Measurements from ENCODE around the gene TUB. TPM values are rescaled to one million over a fixed set of nuclear protein-coding genes. Genes with fewer than 3 reads are reported as not detected.

TUB gene
- polyA plus RNA-seq, 4 donors, result 0.54 to 8.8 (median 3.5) TPM; not detected in 1

DNA sequence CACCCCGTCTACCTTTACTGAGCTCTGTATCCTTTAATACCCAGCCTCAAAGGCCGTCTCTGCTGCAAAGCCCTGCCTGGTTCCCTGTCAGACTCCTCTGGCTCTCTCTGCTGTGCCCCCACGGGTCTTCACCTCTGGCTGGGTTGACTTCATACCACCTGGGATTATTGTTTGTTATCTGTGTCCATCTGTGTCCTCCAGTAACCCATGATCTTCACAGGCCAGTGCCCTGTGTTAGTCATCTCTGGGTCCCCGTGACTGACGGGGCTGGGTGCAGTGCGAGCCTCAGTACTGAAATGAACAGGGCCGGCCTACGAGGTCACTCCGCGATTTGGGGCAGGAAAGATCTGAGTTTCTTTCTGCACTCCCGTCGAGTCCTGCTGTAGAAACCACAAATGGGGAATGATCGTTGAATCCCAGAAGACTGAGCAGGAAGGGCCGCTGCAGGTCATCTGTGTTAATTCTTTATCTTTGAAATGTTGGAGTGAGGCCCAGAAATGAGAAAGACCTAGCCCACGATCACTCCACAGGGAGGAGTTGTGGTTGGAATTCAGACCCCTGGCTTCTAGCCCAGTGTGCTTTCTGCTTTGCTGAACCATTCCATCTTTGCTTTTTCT, 12.3 kb upstream of the TUB start:
- Histone ChIP-seq H3K4me1 (ENCODE audit: control insufficient read depth in 3 of 3, insufficient read depth in 2 of 3, low read depth in 1 of 3, low read length in 2 of 3) (peaks cover 2 to 7% (median 3%) of the 10 kb centered on the region in 3 donors), H3K36me3 (ENCODE audit: control insufficient read depth in 3 of 3, insufficient read depth in 2 of 3, low read depth in 1 of 3, low read length in 3 of 3) (no peaks in the 10 kb centered on the region), H3K27me3 (ENCODE audit: control insufficient read depth in 3 of 3, insufficient read depth in 3 of 3, low read length in 3 of 3) (peaks cover 0 to 11% (median 0%) of the 10 kb centered on the region in 3 donors), H3K27ac (ENCODE audit: low read depth in 1 of 3, low read length in 2 of 3) (peak overlapping the region; percentile 9 to 17 (median 15)), H3K9me3 (ENCODE audit: control insufficient read depth in 2 of 2, insufficient read depth in 1 of 2, low read depth in 1 of 2, low read length in 1 of 2) (no peaks in the 10 kb centered on the region), H3K4me3 (ENCODE audit: low read depth in 1 of 3, low read length in 3 of 3) (no peak overlapping the region)
- FAIRE-seq, result no peak
- WGBS, 3 donors, result 11 to 23% (median 21%) methylated on average over 15 of the region's 15 CpGs
- DNase-seq, result peak; percentile 50 to 66

DNA sequence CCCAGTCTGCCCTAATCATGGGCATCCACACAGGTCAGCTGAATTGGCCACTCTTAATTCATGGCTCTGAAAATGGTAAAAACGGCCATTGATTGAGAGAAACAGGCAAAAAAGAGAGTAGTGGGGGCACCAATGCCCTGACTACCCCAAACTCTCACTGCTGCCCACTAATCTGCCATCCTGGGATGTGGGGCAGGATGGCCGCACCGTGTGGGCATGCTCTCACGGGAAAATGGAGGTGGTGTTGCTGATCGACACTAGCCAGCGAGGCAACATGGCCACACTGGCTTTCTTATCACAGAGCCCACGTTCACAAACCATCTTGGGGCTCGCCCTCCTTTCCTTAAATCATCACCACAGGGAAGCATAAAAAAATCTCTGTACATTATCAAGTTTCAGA, 11.2 kb upstream of the TUB start:
- Histone ChIP-seq H3K27ac (ENCODE audit: low read depth in 1 of 3, low read length in 2 of 3) (no peak overlapping the region), H3K9me3 (ENCODE audit: control insufficient read depth in 2 of 2, insufficient read depth in 1 of 2, low read depth in 1 of 2, low read length in 1 of 2) (no peaks in the 10 kb centered on the region), H3K36me3 (ENCODE audit: control insufficient read depth in 3 of 3, insufficient read depth in 2 of 3, low read depth in 1 of 3, low read length in 3 of 3) (no peaks in the 10 kb centered on the region), H3K4me1 (ENCODE audit: control insufficient read depth in 3 of 3, insufficient read depth in 2 of 3, low read depth in 1 of 3, low read length in 2 of 3) (peaks cover 2 to 7% (median 3%) of the 10 kb centered on the region in 3 donors), H3K27me3 (ENCODE audit: control insufficient read depth in 3 of 3, insufficient read depth in 3 of 3, low read length in 3 of 3) (peaks cover 0 to 11% (median 0%) of the 10 kb centered on the region in 3 donors), H3K4me3 (ENCODE audit: low read depth in 1 of 3, low read length in 3 of 3) (no peak overlapping the region)
- WGBS, 3 donors, result 74 to 83% (median 81%) methylated on average over 8 of the region's 8 CpGs
- no peak for DNase-seq
- FAIRE-seq, result no peak

DNA sequence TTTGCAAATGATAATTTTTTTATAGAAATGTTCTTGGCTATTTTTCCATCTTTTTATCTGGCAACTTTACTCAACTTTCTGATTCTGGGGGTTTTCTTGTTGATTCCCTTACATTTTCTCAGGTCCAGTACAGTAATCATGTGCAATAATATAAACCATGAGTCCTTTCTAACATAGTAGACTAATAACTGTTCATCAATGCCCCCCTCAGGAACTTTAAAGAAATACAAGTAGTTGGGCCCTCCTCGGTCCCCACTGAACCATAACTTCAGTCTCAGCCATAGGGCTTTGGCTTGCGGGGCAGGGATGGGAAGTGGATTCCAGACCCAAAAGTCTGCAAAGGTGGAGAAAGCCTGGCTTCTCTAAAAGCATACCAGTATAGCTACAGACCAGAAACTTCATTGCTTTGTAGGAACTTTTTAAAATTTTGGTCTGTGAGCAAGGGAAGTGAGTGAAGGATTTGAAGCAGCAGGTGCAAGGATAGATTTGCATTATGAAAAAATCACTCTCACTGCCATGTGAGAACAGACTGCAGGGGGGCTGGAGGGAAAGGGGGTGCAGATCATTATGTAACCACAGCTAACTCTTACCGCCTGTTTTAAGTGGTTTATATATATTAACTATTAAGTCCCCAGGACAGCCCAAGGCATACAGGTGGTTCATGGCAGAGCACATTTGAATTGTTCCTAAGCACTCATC, 10.4 kb upstream of the TUB start:
- Histone ChIP-seq H3K4me1 (ENCODE audit: control insufficient read depth in 3 of 3, insufficient read depth in 2 of 3, low read depth in 1 of 3, low read length in 2 of 3) (peaks cover 2 to 7% (median 3%) of the 10 kb centered on the region in 3 donors), H3K9me3 (ENCODE audit: control insufficient read depth in 2 of 2, insufficient read depth in 1 of 2, low read depth in 1 of 2, low read length in 1 of 2) (no peaks in the 10 kb centered on the region), H3K27ac (ENCODE audit: low read depth in 1 of 3, low read length in 2 of 3) (no peak overlapping the region), H3K4me3 (ENCODE audit: low read depth in 1 of 3, low read length in 3 of 3) (no peak overlapping the region), H3K36me3 (ENCODE audit: control insufficient read depth in 3 of 3, insufficient read depth in 2 of 3, low read depth in 1 of 3, low read length in 3 of 3) (no peaks in the 10 kb centered on the region), H3K27me3 (ENCODE audit: control insufficient read depth in 3 of 3, insufficient read depth in 3 of 3, low read length in 3 of 3) (peaks cover 0 to 11% (median 0%) of the 10 kb centered on the region in 3 donors)
- FAIRE-seq, result no peak
- DNase-seq, result peak in 1 of 2 donors; percentile 19
- 38 to 53% (median 47%) methylated on average over 3 of the region's 3 CpGs for WGBS, 3 donors

DNA sequence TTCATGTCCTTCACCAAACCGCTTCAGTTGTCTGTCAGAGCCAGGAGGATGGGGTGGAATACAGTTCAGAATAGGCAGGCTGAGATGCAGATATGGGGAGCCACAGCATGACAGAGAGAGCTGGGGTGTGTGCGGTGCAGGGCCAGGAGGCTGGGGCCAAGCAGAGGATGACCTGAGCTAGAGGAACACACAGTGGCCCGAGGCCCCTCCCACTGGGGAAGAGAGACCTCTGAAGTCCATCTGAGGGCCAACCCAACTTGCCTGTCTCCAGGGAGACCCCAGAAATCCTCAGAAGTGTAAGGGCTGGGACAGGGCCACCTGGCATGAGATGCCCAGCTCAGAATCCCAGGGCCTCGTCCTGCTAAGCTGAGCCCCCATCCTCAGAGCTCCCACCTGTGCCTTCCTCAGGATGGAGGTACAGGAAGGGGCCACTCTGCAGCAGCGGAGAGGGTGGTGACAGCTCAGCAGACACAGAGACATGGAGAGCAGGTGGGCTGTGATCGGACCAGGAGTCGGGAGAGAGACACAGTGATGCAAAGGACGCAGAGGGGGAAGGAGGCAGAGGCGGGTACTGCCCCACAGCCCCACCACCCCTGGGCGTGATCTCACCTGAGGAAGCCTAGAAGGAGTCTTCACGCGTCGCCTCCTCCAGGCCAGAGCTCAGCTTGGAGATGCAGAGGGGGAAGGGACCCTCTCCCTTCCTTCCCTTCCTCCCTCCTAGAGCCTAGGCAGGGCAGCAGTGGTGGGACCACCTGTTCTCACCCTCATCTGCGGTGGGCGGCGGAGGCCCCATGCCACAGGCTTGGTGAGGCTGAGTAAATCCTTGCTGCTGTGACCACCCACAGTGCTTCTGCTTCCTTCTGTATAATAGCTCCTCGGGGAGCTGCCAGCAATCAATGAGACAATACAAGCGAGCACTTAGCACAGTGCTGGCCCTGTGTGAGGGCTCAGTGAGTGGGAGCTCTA, 9.1 kb upstream of the TUB start:
- DNase-seq, result no peak

DNA sequence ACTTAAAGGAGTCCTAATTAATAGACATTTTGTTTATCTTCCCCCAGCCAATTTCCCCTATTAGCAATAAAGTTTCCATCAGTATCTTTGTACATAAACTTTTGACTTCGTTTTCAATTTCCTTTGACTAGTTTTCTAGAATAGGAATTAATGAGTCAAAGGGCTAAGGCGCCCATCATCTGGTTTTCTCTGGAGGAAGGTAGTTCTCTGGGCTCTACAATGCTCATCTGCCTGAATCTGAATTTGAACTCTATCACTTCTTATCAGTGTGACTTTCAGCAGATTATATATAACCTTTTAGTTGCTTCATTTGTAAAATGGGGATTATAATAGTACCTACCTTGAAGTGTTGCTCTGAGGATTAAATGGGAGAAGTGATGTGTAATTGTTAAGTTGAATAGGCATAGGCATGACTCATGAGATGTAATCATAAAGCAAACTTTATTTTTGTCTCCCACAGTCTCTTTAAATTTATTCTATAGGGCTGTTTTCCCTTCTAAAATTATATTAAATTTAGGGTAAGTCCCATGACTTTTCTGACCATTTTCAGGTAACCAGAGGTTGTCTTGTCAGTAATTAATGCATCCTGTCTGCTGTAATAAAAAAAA, 5.8 kb upstream of the TUB start:
- Histone ChIP-seq H3K27ac (ENCODE audit: low read depth in 1 of 3, low read length in 2 of 3) (no peak overlapping the region), H3K4me3 (ENCODE audit: low read depth in 1 of 3, low read length in 3 of 3) (no peak overlapping the region), H3K9me3 (ENCODE audit: control insufficient read depth in 2 of 2, insufficient read depth in 1 of 2, low read depth in 1 of 2, low read length in 1 of 2) (no peaks in the 10 kb centered on the region), H3K27me3 (ENCODE audit: control insufficient read depth in 3 of 3, insufficient read depth in 3 of 3, low read length in 3 of 3) (peaks cover 2 to 20% (median 5%) of the 10 kb centered on the region in 3 donors), H3K36me3 (ENCODE audit: control insufficient read depth in 3 of 3, insufficient read depth in 2 of 3, low read depth in 1 of 3, low read length in 3 of 3) (no peaks in the 10 kb centered on the region), H3K4me1 (ENCODE audit: control insufficient read depth in 3 of 3, insufficient read depth in 2 of 3, low read depth in 1 of 3, low read length in 2 of 3) (peaks cover 0 to under 1% (median 0%) of the 10 kb centered on the region in 3 donors)
- FAIRE-seq (no peak), DNase-seq (no peak)
- WGBS, 3 donors, result 46 to 63% (median 53%) methylated on average over 2 of the region's 2 CpGs

More for the DNA sequence above, 9.1 kb upstream of the TUB start:
- Histone ChIP-seq H3K36me3 (ENCODE audit: control insufficient read depth in 3 of 3, insufficient read depth in 2 of 3, low read depth in 1 of 3, low read length in 3 of 3) (no peaks in the 10 kb centered on the region), H3K4me1 (ENCODE audit: control insufficient read depth in 3 of 3, insufficient read depth in 2 of 3, low read depth in 1 of 3, low read length in 2 of 3) (peaks cover 2 to 7% (median 3%) of the 10 kb centered on the region in 3 donors), H3K27ac (ENCODE audit: low read depth in 1 of 3, low read length in 2 of 3) (no peak overlapping the region), H3K27me3 (ENCODE audit: control insufficient read depth in 3 of 3, insufficient read depth in 3 of 3, low read length in 3 of 3) (peaks cover 0 to 11% (median 0%) of the 10 kb centered on the region in 3 donors), H3K9me3 (ENCODE audit: control insufficient read depth in 2 of 2, insufficient read depth in 1 of 2, low read depth in 1 of 2, low read length in 1 of 2) (no peaks in the 10 kb centered on the region), H3K4me3 (ENCODE audit: low read depth in 1 of 3, low read length in 3 of 3) (no peak overlapping the region)
- 71 to 86% (median 79%) methylated on average over 18 of the region's 18 CpGs for WGBS, 3 donors
- FAIRE-seq, result no peak

DNA sequence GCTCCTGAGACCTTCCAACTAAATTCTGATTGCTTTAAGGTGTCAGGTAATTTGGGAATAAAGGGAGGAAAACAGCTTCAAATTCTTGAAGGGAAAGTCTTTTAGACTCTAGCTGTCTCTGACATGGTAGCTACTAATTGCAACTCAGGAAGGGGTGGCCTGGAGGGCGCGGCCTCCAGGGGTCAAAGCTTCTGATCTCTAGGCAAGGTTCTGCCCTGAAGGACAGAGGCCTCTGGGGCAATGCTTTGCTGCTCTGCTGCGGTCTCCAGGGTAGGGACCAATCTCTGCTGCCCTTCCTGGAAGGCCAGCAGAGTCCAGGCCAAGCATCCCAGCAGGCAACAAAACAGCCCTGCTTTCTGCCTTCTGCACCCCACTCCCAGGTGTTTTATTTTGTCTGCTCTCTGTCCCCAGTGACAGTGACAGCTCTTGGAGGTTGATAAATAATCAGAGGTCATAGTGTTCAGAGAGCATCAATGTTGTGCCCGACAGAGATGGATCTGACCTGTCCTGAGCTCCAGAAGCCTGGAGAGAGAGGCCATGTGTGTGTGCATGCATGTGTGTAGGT, 1.8 kb upstream of the TUB start:
- no peak for FAIRE-seq
- Histone ChIP-seq H3K4me3 (ENCODE audit: low read depth in 1 of 3, low read length in 3 of 3) (no peak overlapping the region), H3K27ac (ENCODE audit: low read depth in 1 of 3, low read length in 2 of 3) (no peak overlapping the region), H3K27me3 (ENCODE audit: control insufficient read depth in 3 of 3, insufficient read depth in 3 of 3, low read length in 3 of 3) (peaks cover 9 to 27% (median 9%) of the 10 kb centered on the region in 3 donors), H3K36me3 (ENCODE audit: control insufficient read depth in 3 of 3, insufficient read depth in 2 of 3, low read depth in 1 of 3, low read length in 3 of 3) (peaks cover 0 to 2% (median 0%) of the 10 kb centered on the region in 3 donors), H3K4me1 (ENCODE audit: control insufficient read depth in 3 of 3, insufficient read depth in 2 of 3, low read depth in 1 of 3, low read length in 2 of 3) (peaks cover 0 to 12% (median 0%) of the 10 kb centered on the region in 3 donors), H3K9me3 (ENCODE audit: control insufficient read depth in 2 of 2, insufficient read depth in 1 of 2, low read depth in 1 of 2, low read length in 1 of 2) (no peaks in the 10 kb centered on the region)
- WGBS, 3 donors, result 85 to 92% (median 85%) methylated on average over 4 of the region's 4 CpGs
- DNase-seq, result no peak

DNA sequence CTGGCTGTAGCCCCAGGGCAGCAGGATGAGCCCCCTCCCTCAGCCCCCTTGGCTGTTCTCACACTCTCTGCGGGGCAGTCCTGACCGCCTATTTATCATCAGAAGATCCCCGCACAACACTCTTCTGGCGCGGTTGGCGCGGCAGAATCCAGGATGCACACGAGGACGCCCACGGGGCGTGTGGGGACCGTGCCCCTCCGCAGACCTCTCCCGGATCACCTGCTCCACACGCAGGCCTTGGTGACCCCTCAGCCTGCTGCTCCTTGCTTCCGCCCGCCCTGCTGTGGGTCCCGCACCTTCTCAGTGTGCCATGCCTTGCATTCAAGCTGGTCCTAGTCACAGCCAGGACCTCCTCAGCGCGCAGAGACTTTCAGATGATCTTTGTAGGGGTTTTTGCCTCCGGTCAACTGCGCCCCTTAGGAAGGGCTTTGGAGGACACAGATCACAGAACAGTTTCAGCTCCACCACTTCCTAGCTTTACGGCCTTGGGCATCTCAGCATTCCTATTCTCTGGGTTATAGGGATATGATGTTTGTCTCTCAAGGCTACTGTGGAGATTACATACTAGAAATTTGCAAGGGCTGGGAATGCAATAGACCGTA, 841 bp upstream of the TUB start:
- 82 to 86% (median 83%) methylated on average over 24 of the region's 24 CpGs for WGBS, 3 donors
- Histone ChIP-seq H3K27ac (ENCODE audit: low read depth in 1 of 3, low read length in 2 of 3) (no peak overlapping the region), H3K4me1 (ENCODE audit: control insufficient read depth in 3 of 3, insufficient read depth in 2 of 3, low read depth in 1 of 3, low read length in 2 of 3) (peaks cover 0 to 12% (median 0%) of the 10 kb centered on the region in 3 donors), H3K27me3 (ENCODE audit: control insufficient read depth in 3 of 3, insufficient read depth in 3 of 3, low read length in 3 of 3) (peaks cover 9 to 32% (median 9%) of the 10 kb centered on the region in 3 donors), H3K36me3 (ENCODE audit: control insufficient read depth in 3 of 3, insufficient read depth in 2 of 3, low read depth in 1 of 3, low read length in 3 of 3) (peaks cover 0 to 2% (median 0%) of the 10 kb centered on the region in 3 donors), H3K4me3 (ENCODE audit: low read depth in 1 of 3, low read length in 3 of 3) (peak overlapping the region in 1 of 3 donors; percentile 54), H3K9me3 (ENCODE audit: control insufficient read depth in 2 of 2, insufficient read depth in 1 of 2, low read depth in 1 of 2, low read length in 1 of 2) (no peaks in the 10 kb centered on the region)
- FAIRE-seq (no peak), DNase-seq (no peak)

Measured in small intestine (tissue), 7 donors.